G401 (cell line): ENCODE results near the gene OR1M1. TPM values are rescaled to one million over a fixed set of nuclear protein-coding genes. Genes with fewer than 3 reads are reported as not detected.
"Not testable (repeated sequence)": the region's sequence is repeated elsewhere in the genome, so short reads cannot be mapped to it uniquely, and the experiment has no call there.

Experiments used
- DNase-seq: peaks from one replicate; pipeline ENCODE4 v3.0.0-alpha.2; 2015; ENCODE audit warnings: low spot score
- in situ Hi-C: cut with HindIII; loops from 2 replicates; pipeline ENCODE4 v1.10.0; 2016; ENCODE audit warnings: low sequenced_read_pairs, mixed read lengths
- total RNA-seq: library from RNA; depleted of rRNA; stranded (reverse); fragments of >200 nt; shearing (Covaris generic); gene quantifications from 2 replicates; pipeline ENCODE4 v1.2.3, GENCODE V29; 2014; rRNA removed

The OR1M1 gene
- total RNA-seq = not detected in 2 replicates

GRCh38 chr19:9086761-9087160 is at the start of gene OR1M1:
Gene OR1M1 (plus strand): TSS chr19:9087061. CDS start chr19:9093245, 6,184 bp downstream.
- DNase-seq = no peak
- in situ Hi-C loops = no loop called here

GRCh38 chr19:9037400-9038062 is 49.3 kb upstream of the OR1M1 start:
- no peak for DNase-seq
- in situ Hi-C loops = no loop called here

GRCh38 chr19:9039728-9040127 is 47.1 kb upstream of the OR1M1 start:
- DNase-seq = no peak
- in situ Hi-C loops = no loop called here

GRCh38 chr19:9040131-9040530 is 46.7 kb upstream of the OR1M1 start:
- in situ Hi-C loops = no loop called here
- no peak for DNase-seq

- DNase-seq = no peak
- in situ Hi-C loops = no loop called here
Measured at GRCh38 chr19:9041023-9041422, 45.8 kb upstream of the OR1M1 start.

- in situ Hi-C loops = no loop called here
Measured at GRCh38 chr19:9043524-9043923, 43.3 kb upstream of the OR1M1 start.

GRCh38 chr19:9044449-9044848 is 42.4 kb upstream of the OR1M1 start:
- in situ Hi-C loops = no loop called here
- DNase-seq = no peak

More at GRCh38 chr19:9043524-9043923, 43.3 kb upstream of the OR1M1 start:
- no peak for DNase-seq

GRCh38 chr19:9046694-9047093 is 40.2 kb upstream of the OR1M1 start:
- DNase-seq = no peak
- in situ Hi-C loops = no loop called here

GRCh38 chr19:9052894-9053293 is 34.0 kb upstream of the OR1M1 start:
- in situ Hi-C loops = no loop called here
- DNase-seq = no peak

- in situ Hi-C loops, DNase-seq: not testable (repeated sequence)
Measured at GRCh38 chr19:9053674-9054073, 33.2 kb upstream of the OR1M1 start.

- in situ Hi-C loops = no loop called here
- no peak for DNase-seq
Measured at GRCh38 chr19:9054207-9054606, 32.7 kb upstream of the OR1M1 start.

- DNase-seq = no peak
- in situ Hi-C loops = no loop called here
Measured at GRCh38 chr19:9054765-9055164, 32.1 kb upstream of the OR1M1 start.

- in situ Hi-C loops, DNase-seq: not testable (repeated sequence)
Measured at GRCh38 chr19:9056131-9056530, 30.7 kb upstream of the OR1M1 start.

GRCh38 chr19:9057505-9058258 is 29.2 kb upstream of the OR1M1 start:
- no peak for DNase-seq
- in situ Hi-C loops = no loop called here

- DNase-seq = no peak
- in situ Hi-C loops = no loop called here
Measured at GRCh38 chr19:9058905-9059667, 27.8 kb upstream of the OR1M1 start.

GRCh38 chr19:9060564-9061340 is 26.1 kb upstream of the OR1M1 start:
- in situ Hi-C loops = no loop called here
- DNase-seq = no peak

- no peak for DNase-seq
- in situ Hi-C loops = no loop called here
Measured at GRCh38 chr19:9061879-9062278, 25.0 kb upstream of the OR1M1 start.

- no peak for DNase-seq
- in situ Hi-C loops = no loop called here
Measured at GRCh38 chr19:9065457-9066014, 21.3 kb upstream of the OR1M1 start.

- DNase-seq = no peak
- in situ Hi-C loops = no loop called here
Measured at GRCh38 chr19:9070066-9070465, 16.8 kb upstream of the OR1M1 start.
